Activated CD8-positive, alpha-beta memory T cell treated with anti-CD3 and anti-CD28 coated beads, Interleukin-2, amount 50 U/mL, for 24 hours (primary cell): Measurements from ENCODE around the gene SEMA3C.

Experiments
- DNase-seq: peaks from one replicate; pipeline ENCODE4 v3.0.0-alpha.2; 2020; ENCODE audit errors: extremely low read depth

Gene SEMA3C

DNA sequence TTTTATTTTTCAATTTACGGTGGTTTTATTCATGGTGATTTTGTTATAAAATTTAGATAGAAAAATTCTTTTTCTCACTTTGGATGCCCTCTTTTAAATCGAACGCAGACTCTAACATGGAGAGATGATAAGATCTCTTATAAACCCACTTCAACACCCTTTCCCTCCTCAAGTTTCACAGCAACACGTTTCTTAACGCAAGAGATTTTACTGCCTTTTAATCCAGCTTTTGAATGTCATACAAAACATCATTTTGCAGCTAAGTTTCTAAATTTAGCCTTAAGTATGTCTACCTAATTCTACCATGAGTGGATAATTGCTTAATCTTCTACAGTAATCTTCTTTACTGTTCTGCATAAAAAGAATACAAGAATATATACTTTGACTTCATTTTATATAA, 70.0 kb downstream of the SEMA3C start:
- DNase-seq: no peak

GRCh38 chr7:80847895-80848294, 71.0 kb downstream of the SEMA3C start:
- no peak for DNase-seq

GRCh38 chr7:80847027-80847426, 71.8 kb downstream of the SEMA3C start:
- no peak for DNase-seq

DNA sequence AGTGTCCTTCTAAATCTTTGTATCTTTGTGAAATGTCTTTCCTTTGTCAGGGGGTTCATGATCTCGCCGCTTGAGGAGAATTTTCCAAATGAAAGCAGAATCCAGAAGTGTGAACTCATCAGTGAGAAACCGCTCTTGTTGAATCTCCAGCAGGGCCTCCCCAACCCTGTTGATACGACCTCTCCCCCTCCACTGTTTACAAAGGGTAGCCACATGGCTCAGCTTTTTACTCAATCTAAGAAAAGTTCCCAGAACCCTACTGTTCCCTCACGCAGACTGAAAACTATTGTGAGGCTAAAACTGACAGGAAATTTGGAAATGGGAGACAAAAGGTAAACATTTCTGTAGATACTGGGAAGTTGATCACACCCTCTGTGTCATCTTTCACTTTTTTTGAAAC, 73.9 kb downstream of the SEMA3C start:
- DNase-seq: no peak

DNA sequence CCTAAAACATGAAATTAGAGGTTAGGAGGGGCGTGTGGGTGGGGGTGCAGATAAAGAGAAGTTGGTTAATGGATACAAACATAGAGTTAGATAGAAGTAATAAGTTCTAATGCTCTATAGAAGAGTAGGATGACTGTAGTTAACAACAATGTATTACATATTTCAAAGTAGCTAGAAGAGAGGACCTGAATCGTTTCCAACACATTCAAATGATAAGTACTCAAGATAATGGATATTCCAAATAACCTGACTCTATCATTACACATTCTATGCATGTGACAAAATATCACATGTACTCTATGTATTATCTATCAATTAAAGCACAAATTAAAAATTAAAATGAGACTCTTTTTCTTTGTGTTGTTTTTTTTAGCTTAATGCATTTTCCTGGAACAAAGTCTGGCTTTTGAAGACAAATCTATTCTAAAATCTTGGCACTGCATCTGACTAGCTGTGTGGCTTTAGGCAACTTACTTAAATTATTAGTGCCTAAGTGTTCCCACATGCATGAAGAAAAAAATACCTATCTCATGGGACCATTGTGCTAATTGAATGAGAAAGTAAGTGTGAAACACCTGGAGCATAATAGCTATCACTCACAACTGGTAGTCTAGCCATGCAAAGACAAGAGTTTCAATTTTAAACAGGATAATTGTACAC, 75.7 kb downstream of the SEMA3C start:
- DNase-seq: no peak

GRCh38 chr7:80842022-80842790, 76.6 kb downstream of the SEMA3C start:
- DNase-seq: no peak

DNA sequence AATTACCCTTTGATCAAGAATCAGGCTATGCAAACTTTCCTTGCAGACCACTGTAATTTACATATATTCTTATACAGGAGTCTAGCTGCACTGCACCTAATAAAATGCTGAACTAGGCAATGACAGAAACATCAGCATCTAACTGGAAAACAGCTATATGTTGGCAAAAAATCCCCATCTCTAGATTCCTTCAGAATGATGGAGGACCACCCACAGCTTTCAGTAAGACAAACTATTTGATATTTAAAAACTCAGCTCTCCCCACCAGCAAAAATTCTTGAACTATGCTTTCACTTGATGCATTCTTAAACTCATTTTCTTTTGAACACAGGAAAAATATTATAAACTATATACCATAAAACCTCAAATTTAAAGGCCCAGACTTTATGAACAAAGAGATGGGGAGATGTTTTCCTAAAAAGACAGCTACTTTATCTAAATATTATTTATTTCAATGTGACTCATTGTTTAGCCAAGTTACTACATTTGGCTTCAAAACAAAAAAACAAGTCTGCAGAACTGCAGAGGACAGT, 77.4 kb downstream of the SEMA3C start:
- DNase-seq: no peak

GRCh38 chr7:80840681-80841080, 78.2 kb downstream of the SEMA3C start:
- no peak for DNase-seq

- no peak for DNase-seq
Measured at GRCh38 chr7:80839855-80840254, 79.0 kb downstream of the SEMA3C start.

GRCh38 chr7:80838643-80839042, 80.2 kb downstream of the SEMA3C start:
- DNase-seq: no peak

DNA sequence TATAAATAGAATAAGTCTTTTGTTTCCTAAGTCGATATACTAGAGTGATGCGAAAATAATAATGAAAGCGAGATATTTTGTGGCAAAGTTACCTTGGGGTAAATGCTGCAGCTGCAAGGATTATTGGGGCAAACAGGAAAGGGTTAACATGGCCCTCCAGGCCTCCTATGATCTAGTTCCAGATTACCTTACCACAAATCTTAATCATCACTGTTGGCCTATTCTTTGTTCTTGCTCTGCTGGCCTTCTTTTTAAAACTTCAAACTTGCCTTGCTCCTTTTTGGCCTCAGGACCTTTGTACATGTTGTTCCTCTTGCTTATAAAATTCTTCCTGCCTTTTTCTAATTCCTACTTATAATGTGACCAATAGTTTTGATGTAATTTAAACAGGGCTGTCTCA, 81.5 kb downstream of the SEMA3C start:
- no peak for DNase-seq

- no peak for DNase-seq
Measured at GRCh38 chr7:80835251-80835650, 83.6 kb downstream of the SEMA3C start.

DNA sequence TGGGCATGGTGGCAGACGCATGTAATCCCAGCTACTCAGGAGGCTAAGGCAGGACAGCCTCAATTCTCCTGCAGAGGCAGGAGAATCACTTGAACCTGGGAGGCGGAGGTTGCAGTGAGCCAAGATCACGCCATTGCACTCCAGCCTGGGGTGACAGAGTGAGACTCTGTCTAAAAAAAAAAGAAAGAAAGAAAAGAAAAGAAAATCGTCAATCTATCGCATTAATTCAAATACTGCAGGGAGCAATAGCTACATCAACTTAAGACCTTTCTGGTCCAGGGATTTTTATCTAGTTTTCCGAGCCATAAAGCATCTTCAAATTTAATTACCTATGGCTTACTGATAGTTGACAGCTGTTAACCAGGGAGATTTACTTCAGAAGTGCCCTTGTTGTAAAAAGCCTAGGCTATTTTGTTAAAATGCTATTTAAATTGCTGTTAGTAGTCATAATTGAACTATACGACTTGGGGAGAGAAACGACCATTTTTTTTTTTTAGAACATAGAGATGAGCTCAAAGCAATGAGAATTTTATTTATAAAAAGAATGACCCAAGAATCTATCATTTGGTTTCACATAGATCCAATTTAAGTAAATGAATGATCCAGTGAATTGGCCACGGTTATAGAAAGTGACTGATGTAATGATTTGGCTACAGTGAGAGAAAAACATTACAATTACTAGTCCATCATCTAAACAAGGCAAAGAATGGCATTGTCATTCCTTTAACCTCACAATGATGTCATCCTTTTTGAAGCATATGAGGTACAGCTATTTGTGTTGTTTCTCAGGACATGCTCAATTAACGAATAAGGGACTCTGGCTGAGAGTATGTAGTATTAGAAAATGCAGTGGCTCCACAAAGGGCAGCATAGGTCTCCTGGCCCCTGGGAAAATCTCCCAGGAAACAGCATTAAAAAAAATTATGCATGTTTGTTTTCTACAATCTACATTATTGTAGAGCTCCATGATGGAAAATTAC, 85.3 kb downstream of the SEMA3C start:
- no peak for DNase-seq

DNA sequence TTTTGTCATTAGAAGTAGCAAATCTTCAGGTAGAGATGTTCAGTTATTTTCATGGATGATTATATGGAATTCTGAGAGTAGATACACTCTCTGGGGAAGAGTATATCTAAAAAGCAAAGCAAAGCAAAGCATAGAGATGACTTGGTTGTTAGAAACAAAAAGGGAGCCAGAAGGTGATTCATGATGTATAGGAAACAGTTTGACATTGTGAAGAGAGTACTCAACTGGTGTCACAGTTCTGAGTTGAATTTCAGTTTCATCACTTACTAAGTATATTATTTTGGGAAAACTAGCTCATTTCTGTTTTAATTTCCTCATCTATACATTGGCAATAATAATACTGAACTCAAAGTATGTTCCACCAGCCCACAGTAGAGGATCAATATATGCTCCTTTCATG, 86.8 kb downstream of the SEMA3C start:
- DNase-seq: no peak

DNA sequence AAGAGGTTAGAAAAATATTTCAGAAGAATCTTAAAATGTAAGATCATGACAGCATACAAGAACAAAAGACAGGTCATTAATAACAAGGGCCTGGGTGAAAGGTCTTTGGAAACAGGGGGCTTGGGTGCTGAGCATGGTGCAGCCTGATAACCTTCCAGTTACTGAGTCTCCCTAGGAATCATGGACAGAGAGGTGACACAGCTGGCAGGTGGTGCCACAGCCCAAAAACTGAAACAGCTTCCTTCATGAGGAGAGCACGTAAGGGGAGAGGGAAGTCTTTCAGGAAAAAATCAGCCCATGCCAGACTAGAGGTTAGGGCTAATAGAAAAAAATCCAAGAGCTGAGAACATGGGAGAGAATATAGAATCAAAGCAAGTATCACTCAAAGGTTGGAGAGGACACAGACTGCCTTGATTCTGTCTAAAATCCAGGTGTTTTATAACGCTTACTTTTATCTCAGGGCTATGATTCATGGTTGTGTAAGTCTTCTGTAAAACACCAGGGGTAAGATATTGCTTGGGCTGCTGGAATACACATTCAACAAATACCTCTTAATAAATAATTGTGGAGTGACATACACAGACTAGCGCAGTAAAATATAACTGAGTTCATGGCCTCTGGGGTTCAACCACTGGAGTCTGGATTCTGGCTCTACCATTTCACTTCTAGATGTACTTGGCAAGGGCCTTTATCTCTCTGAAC, 88.1 kb downstream of the SEMA3C start:
- DNase-seq: no peak

DNA sequence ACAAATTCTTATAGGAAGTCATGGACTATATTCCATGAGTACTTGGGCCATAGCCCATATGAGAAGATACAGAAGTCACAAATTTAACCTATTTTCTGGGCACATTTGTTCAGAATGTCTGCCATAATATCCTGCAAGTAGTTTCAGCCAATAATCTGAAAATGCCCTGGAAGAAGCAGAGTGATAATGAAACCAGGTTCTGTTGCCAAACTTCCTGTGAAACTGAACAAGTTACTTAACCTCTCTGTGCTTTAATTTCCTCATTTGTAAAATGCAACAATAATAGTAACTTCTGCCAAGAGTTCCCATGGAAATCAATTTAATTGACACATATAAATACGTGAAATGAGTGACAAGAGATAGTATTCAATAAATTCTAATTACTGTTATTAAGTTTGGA, 88.8 kb downstream of the SEMA3C start:
- DNase-seq: no peak

DNA sequence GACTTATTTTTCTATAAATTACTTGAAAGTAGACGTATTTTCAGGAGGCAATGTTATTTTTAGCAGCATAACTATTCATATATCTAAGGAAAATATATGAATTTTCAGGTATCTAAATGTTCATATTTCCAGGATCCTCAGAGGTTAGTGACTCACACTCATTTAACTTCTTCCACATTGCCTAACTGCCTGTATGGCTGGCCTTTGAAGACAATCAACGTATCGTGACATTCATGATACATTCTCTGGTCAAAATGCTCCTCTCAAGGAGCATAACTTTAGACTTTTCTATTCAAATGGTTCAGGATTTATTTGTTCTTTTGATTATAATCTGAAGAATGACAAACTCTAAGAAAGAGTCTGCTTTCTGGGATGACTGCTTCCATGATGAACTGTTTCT, 89.3 kb downstream of the SEMA3C start:
- DNase-seq: no peak

DNA sequence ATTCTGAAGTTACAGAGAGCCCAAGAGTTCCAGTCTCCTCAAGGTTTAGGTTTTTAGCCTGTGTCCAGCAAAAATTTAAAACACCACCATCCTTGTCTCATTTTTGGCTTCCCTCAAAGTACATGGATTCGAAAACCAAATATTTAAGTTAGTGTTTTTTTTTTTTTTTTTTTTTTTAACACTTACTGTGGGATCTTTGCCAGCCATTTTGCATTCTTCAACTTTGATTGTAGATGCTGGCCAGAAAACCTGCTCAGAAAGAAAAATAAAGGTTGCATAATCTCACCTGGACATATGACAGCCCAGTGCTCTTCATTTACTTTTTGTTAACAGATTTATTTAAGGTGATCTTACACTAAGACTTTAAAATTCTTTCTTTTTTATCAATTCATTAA, 91.6 kb downstream of the SEMA3C start:
- DNase-seq: no peak

GRCh38 chr7:80826520-80827238, 92.2 kb downstream of the SEMA3C start:
- DNase-seq: no peak

DNA sequence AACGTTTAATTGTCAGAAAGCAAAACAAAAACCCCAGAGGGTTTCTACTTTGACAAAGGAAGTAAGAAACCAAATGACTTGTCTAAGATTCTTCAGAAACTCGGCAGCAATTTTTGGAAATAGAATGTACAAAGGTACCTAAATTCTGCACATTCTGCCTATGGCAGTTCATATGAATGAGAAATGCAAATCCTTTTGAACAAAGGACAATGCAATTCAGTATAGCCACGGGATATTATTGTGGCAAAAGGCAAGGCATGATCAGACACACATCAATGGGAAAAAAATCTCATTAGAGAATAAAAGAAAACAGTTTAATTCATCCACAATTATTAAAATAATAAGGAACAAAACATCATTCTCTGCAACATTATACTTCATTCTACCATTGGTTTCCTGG, 93.4 kb downstream of the SEMA3C start:
- DNase-seq: no peak

DNA sequence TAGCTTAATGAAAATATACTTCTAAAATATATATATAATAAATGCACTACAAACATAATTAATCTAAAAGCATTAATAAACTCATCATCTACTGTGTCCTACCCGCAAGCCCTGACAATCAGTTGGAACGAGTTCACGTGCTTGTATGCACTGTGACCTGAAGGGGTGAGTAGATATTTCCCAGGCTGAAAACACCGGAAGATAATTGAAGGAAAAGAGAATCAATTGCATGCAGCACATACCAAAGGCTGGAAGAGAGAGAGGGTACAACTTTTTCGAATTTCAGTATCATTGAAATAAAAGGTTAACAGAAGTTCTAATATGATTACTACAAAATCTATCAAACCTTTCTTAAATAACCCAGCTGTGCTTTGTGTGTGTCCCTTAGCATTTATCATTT, 94.6 kb downstream of the SEMA3C start:
- no peak for DNase-seq
